WTC11 (cell line): ENCODE measurements around the gene KCND3.

ENCODE experiments used
- CBFB ChIP-seq: sonication (generic); formaldehyde crosslinking; IDR thresholded peaks from 2 replicates; pipeline ENCODE4 v1.8.1; 2022; ENCODE audit warnings: mild to moderate bottlenecking, low read depth, missing genetic modification reagents
- CTCF ChIP-seq: fragments of 200-600 bp; IDR thresholded peaks from 2 replicates; pipeline ENCODE4 v1.8.0; 2022; ENCODE audit warnings: antibody characterized with exemption
- E2F4 ChIP-seq: sonication (generic); formaldehyde crosslinking; IDR thresholded peaks from 2 replicates; pipeline ENCODE4 v1.8.1; 2022; ENCODE audit warnings: low read depth, mild to moderate bottlenecking, moderate library complexity, missing genetic modification reagents, borderline replicate concordance
- JUN ChIP-seq: sonication (generic); formaldehyde crosslinking; IDR thresholded peaks from 2 replicates; pipeline ENCODE4 v1.8.0; 2023; ENCODE audit warnings: mild to moderate bottlenecking, missing genetic modification reagents
- MAX ChIP-seq: sonication (generic); formaldehyde crosslinking; IDR thresholded peaks from 2 replicates; pipeline ENCODE4 v1.8.0; 2022; ENCODE audit warnings: mild to moderate bottlenecking, missing genetic modification reagents
- NFYB ChIP-seq: sonication (generic); formaldehyde crosslinking; conservative IDR thresholded peaks from 2 replicates; pipeline ENCODE4 v1.8.0; 2022; ENCODE audit warnings: low read depth, missing genetic modification reagents
- USF2 ChIP-seq: sonication (generic); formaldehyde crosslinking; IDR thresholded peaks from 2 replicates; pipeline ENCODE4 v1.8.1; 2023; ENCODE audit warnings: mild to moderate bottlenecking, missing genetic modification reagents, moderate library complexity
- ZBTB43 ChIP-seq: sonication (generic); formaldehyde crosslinking; IDR thresholded peaks from 2 replicates; pipeline ENCODE4 v1.8.1; 2023; ENCODE audit warnings: mild to moderate bottlenecking, missing genetic modification reagents
- ZNF121 ChIP-seq: sonication (generic); formaldehyde crosslinking; IDR thresholded peaks from 2 replicates; pipeline ENCODE4 v1.8.0; 2023; ENCODE audit warnings: missing genetic modification reagents
- ZNF317 ChIP-seq: sonication (generic); formaldehyde crosslinking; IDR thresholded peaks from 2 replicates; pipeline ENCODE4 v1.8.1; 2023; ENCODE audit warnings: low read depth, mild to moderate bottlenecking, moderate library complexity, missing genetic modification reagents, borderline replicate concordance
- ZNF416 ChIP-seq: fragments of 250-450 bp; sonication (Bioruptor Pico); IDR thresholded peaks from 2 replicates; pipeline ENCODE4 v1.9.0; 2021; ENCODE audit warnings: mild to moderate bottlenecking, inconsistent platforms
- ZNF532 ChIP-seq: fragments of 250-450 bp; sonication (Bioruptor Pico); IDR thresholded peaks from 2 replicates; pipeline ENCODE4 v1.9.0; 2021; ENCODE audit warnings: mild to moderate bottlenecking, borderline replicate concordance

- TF ChIP-seq NFYB (no peak), ZNF317 (CRISPR knock-in tag) (no peak), MAX (CRISPR knock-in tag) (no peak), ZNF532 (no peak), ZBTB43 (CRISPR knock-in tag) (no peak), CTCF (no peak), ZNF121 (CRISPR knock-in tag) (no peak), JUN (no peak), USF2 (no peak), ZNF416 (no peak), E2F4 (CRISPR knock-in tag) (no peak), CBFB (CRISPR knock-in tag) (no peak)
Observed at GRCh38 chr1:111775966-111776365, 213.5 kb downstream of the KCND3 start.
